ENCODE results near the gene UBE2Q1.

DNA sequence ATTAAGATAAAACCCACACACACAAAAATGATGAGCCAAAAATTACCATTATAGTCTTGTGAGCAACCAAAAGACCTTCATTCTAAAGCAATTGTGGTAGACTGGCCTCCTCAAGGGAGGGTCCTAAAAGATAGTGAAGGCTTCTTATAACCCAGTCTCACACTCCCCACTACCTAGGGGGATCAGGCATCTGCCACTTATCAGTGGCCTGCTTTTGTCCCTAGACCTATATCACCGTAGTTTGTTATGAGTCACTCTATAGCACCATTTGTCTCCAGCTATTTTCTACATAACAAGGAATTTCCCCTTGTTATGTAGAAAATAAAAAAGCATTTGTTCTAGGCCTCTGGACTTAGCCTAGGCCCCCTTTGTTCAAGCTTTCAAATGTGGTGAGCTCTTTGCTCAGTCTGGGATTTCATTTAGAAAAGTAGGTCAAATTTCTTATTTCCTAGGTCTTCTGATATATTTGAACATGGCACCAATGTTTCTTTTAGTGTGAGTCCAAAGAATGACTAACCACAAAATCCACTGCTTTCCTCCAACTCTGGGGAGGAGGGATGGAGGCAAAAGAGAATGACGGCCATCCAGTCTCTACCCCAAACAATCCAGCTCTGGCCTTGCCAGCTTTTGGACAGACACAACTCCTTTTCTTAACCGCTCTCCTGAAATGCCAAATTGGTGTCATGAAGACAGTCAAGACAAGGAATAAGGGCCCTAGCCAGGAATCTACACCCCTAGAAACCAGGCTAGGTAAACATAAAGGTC is 40.6 kb upstream of the UBE2Q1 start:
- TF ChIP-seq, protein P1, sequence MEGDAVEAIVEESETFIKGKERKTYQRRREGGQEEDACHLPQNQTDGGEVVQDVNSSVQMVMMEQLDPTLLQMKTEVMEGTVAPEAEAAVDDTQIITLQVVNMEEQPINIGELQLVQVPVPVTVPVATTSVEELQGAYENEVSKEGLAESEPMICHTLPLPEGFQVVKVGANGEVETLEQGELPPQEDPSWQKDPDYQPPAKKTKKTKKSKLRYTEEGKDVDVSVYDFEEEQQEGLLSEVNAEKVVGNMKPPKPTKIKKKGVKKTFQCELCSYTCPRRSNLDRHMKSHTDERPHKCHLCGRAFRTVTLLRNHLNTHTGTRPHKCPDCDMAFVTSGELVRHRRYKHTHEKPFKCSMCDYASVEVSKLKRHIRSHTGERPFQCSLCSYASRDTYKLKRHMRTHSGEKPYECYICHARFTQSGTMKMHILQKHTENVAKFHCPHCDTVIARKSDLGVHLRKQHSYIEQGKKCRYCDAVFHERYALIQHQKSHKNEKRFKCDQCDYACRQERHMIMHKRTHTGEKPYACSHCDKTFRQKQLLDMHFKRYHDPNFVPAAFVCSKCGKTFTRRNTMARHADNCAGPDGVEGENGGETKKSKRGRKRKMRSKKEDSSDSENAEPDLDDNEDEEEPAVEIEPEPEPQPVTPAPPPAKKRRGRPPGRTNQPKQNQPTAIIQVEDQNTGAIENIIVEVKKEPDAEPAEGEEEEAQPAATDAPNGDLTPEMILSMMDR (IDR thresholded peaks at IDR 0.05), result no peak
- TF ChIP-seq POLR2A (IDR thresholded peaks at IDR 0.05), result no peak
- TF ChIP-seq EP300 (IDR thresholded peaks at IDR 0.05), result no peak
